CD14-positive monocyte (primary cell): Measurements from ENCODE around the gene SYCP1. TPM values are rescaled to one million over a fixed set of nuclear protein-coding genes. Genes with fewer than 3 reads are reported as not detected.

Experiments
- DNase-seq, 3 donors: peaks; one replicate each; pipeline ENCODE4 v3.0.0-alpha.2; 2011 to 2022
- H2AFZ ChIP-seq: 2 replicates; pipeline ENCODE4 v1.6.0; 2012; ENCODE audit warnings: mild to moderate bottlenecking, low read depth, low read length, inconsistent platforms; ENCODE audit not compliant: insufficient read depth, poor library complexity, severe bottlenecking
- H3K27ac ChIP-seq, 2 donors: 1 replicate in 1 of 2; 2 replicates in 1 of 2; pipeline ENCODE4 v1.5.1; 2012 to 2013; ENCODE audit warnings: low read length in 2 of 2, control low read depth in 1 of 2, inconsistent platforms in 1 of 2, low read depth in 1 of 2, mild to moderate bottlenecking in 1 of 2
- H3K27me3 ChIP-seq, 2 donors: one replicate each; pipeline versions ENCODE4 v1.6.0 to v1.6.1; 2011 to 2013; ENCODE audit warnings: low read length in 2 of 2; ENCODE audit not compliant: control insufficient read depth in 2 of 2, insufficient read depth in 2 of 2
- H3K36me3 ChIP-seq, 2 donors: replicated peaks in 1 of 2; 1 replicate in 1 of 2; 2 replicates in 1 of 2; pipeline versions ENCODE4 v1.5.1 to v1.6.1; 2012 to 2013; ENCODE audit warnings: low read length in 2 of 2, control low read depth in 1 of 2, inconsistent platforms in 1 of 2, mild to moderate bottlenecking in 1 of 2; ENCODE audit not compliant: insufficient read depth in 2 of 2, control insufficient read depth in 1 of 2
- H3K4me1 ChIP-seq, 2 donors: 1 replicate in 1 of 2; 2 replicates in 1 of 2; pipeline versions ENCODE4 v1.5.1 to v1.6.1; 2012 to 2013; ENCODE audit warnings: low read length in 2 of 2, control low read depth in 1 of 2, inconsistent platforms in 1 of 2, mild to moderate bottlenecking in 1 of 2, moderate library complexity in 1 of 2; ENCODE audit not compliant: insufficient read depth in 2 of 2, control insufficient read depth in 1 of 2
- H3K4me2 ChIP-seq: replicated peaks from 2 replicates; pipeline ENCODE3; 2012; ENCODE audit warnings: low read length, moderate library complexity, mild to moderate bottlenecking; ENCODE audit not compliant: poor library complexity, severe bottlenecking; ENCODE audit errors: extremely low read depth
- H3K4me3 ChIP-seq, 3 experiments: fragments of 200-600 bp in 1 of 3; sonication (generic) in 1 of 3; replicated peaks in 1 of 3; 1 replicate in 2 of 3; 2 replicates in 1 of 3; pipeline ENCODE4 v1.5.1; 2011 to 2013; ENCODE audit warnings: low read length in 3 of 3, mild to moderate bottlenecking in 3 of 3, control low read depth in 2 of 3, low read depth in 2 of 3, inconsistent platforms in 1 of 3, moderate library complexity in 1 of 3
- H3K79me2 ChIP-seq: 2 replicates; pipeline ENCODE4 v1.6.0; 2012; ENCODE audit warnings: mild to moderate bottlenecking, control low read depth, inconsistent platforms, low read length, moderate library complexity; ENCODE audit not compliant: insufficient read depth
- H3K9ac ChIP-seq: 2 replicates; pipeline ENCODE4 v1.6.0; 2017; ENCODE audit warnings: low read length, mild to moderate bottlenecking; ENCODE audit not compliant: insufficient read depth, poor library complexity, severe bottlenecking
- H3K9me3 ChIP-seq, 2 donors: replicated peaks in 1 of 2; 1 replicate in 1 of 2; 2 replicates in 1 of 2; pipeline versions ENCODE4 v1.5.1 to v1.6.1; 2012 to 2013; ENCODE audit warnings: low read length in 2 of 2, control low read depth in 1 of 2; ENCODE audit not compliant: control insufficient read depth in 1 of 2, insufficient read depth in 1 of 2
- H4K20me1 ChIP-seq: 2 replicates; pipeline ENCODE4 v1.6.0; 2012; ENCODE audit warnings: mild to moderate bottlenecking, low read length, control low read depth, moderate library complexity; ENCODE audit not compliant: insufficient read depth
- H3K27ac Mint-ChIP-seq, 7 donors: one replicate each; pipeline ENCODE4 v1.8.0; 2020; ENCODE audit warnings: mild to moderate bottlenecking in 7 of 7, mixed read lengths in 7 of 7, moderate library complexity in 6 of 7, inconsistent platforms in 2 of 7
- H3K27me3 Mint-ChIP-seq, 3 donors: one replicate each; pipeline ENCODE4 v1.8.0; 2021 to 2022; ENCODE audit warnings: low read depth in 3 of 3, mild to moderate bottlenecking in 3 of 3, mixed read lengths in 3 of 3, moderate library complexity in 3 of 3, inconsistent platforms in 1 of 3
- H3K36me3 Mint-ChIP-seq, 2 donors: one replicate each; pipeline ENCODE4 v1.8.0; 2020; ENCODE audit warnings: mixed read lengths in 2 of 2, inconsistent platforms in 1 of 2, mild to moderate bottlenecking in 1 of 2
- H3K4me1 Mint-ChIP-seq: one replicate; pipeline ENCODE4 v1.8.0; 2020; ENCODE audit warnings: mild to moderate bottlenecking, mixed read lengths
- H3K4me3 Mint-ChIP-seq, 2 donors: one replicate each; pipeline ENCODE4 v1.8.0; 2020; ENCODE audit warnings: mild to moderate bottlenecking in 2 of 2, mixed read lengths in 2 of 2, moderate library complexity in 1 of 2
- H3K9me3 Mint-ChIP-seq, 7 donors: one replicate each; pipeline ENCODE4 v1.8.0; 2020 to 2022; ENCODE audit warnings: mixed read lengths in 7 of 7, mild to moderate bottlenecking in 6 of 7, moderate library complexity in 6 of 7, inconsistent platforms in 2 of 7
- WGBS: methylation state at CpG from one replicate; pipeline ENCODE4 v1.1.5; 2013; ENCODE audit warnings: missing lambda C conversion rate; ENCODE audit not compliant: insufficient coverage; 5-methylcytosine and 5-hydroxymethylcytosine counted together
- intact Hi-C, 2 donors: fragments of 100-400 bp; cut with micrococcal nuclease; formaldehyde crosslinking; loops; one replicate each; pipeline versions ENCODE4 v1.15.0 to v1.15.1; 2023
- polyA plus RNA-seq, 3 donors: library from polyadenylated mRNA; depleted of rRNA in 1 of 3; unstranded in 2 of 3; stranded (reverse) in 1 of 3; fragments of 300-500 nt in 2 of 3; fragments of >200 nt in 1 of 3; fragmentation: Illumina TruSeq in 2 of 3; gene quantifications; 1 replicate in 2 of 3; 2 replicates in 1 of 3; pipeline ENCODE4 v1.2.3, GENCODE V29; 2012 to 2021
- TF ChIP-seq, protein P1 (sequence below): fragments of 200-600 bp; IDR thresholded peaks from one replicate; pipeline ENCODE4 v1.8.0; 2022; ENCODE audit warnings: antibody characterized with exemption, mild to moderate bottlenecking

Gene SYCP1
- polyA plus RNA-seq, 3 donors: not detected

DNA sequence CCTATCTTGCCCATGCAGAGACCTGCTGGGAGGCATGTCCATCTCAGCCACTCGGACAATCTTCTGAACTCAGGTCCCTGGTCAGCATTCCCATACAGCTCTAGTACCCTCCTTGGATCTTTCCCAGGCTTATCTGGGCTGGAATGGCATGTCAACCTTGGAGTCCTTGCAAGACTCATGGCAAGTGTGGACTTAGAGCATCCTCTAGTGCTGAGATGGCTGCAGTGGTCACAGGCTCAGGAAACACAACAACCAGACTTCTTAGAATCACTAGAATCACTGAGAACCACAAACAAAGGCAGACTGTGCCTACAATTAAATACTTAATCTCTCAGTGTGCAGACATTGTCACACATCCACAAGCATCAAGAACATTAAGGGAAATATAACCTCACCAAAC is 101.9 kb downstream of the SYCP1 start:
- Histone ChIP-seq H3K9me3 (no peaks in the 10 kb centered on the region), H3K79me2 (no peaks in the 10 kb centered on the region), H3K36me3 (no peaks in the 10 kb centered on the region), H3K27me3 (peaks cover 0 to 4% of the 10 kb centered on the region in 2 donors), H3K9ac (no peak overlapping the region), H3K4me3 (no peak overlapping the region), H3K27ac (no peak overlapping the region), H2AFZ (no peak overlapping the region), H3K4me2 (no peak overlapping the region), H4K20me1 (no peaks in the 10 kb centered on the region), H3K4me1 (no peaks in the 10 kb centered on the region)
- no peaks in the 10 kb centered on the region for H3K36me3 Mint-ChIP-seq
- peaks cover 3% of the 10 kb centered on the region for H3K4me1 Mint-ChIP-seq
- H3K27me3 Mint-ChIP-seq: peaks cover 2 to 6% (median 6%) of the 10 kb centered on the region in 3 donors
- intact Hi-C loops: no loop called here
- no peak overlapping the region for H3K4me3 Mint-ChIP-seq
- no peak overlapping the region for H3K27ac Mint-ChIP-seq
- H3K9me3 Mint-ChIP-seq: peaks cover 0 to 5% (median under 1%) of the 10 kb centered on the region in 7 donors
- 92% methylated on average over 1 of the region's 1 CpG for WGBS
- TF ChIP-seq, protein P1, sequence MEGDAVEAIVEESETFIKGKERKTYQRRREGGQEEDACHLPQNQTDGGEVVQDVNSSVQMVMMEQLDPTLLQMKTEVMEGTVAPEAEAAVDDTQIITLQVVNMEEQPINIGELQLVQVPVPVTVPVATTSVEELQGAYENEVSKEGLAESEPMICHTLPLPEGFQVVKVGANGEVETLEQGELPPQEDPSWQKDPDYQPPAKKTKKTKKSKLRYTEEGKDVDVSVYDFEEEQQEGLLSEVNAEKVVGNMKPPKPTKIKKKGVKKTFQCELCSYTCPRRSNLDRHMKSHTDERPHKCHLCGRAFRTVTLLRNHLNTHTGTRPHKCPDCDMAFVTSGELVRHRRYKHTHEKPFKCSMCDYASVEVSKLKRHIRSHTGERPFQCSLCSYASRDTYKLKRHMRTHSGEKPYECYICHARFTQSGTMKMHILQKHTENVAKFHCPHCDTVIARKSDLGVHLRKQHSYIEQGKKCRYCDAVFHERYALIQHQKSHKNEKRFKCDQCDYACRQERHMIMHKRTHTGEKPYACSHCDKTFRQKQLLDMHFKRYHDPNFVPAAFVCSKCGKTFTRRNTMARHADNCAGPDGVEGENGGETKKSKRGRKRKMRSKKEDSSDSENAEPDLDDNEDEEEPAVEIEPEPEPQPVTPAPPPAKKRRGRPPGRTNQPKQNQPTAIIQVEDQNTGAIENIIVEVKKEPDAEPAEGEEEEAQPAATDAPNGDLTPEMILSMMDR: no peak
- DNase-seq: no peak

DNA sequence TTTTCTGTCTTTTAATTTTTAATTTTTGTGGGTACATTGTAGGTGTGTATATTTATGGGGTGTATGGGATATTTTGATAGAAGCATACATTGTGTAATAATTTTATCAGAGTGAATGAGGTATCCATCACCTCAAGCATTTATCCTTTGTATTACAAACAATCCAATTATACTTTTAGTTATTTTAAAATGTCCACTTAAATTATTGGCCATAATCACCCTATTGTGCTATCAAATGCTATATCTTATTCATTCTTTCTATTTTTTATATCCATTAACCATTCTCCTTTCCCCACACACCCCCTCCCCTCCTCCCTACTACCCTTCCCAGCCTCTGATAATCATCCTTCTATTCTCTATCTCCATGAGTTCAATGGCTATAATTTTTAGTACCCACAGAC is 104.8 kb downstream of the SYCP1 start:
- H4K20me1 ChIP-seq: no peaks in the 10 kb centered on the region
- Mint-ChIP-seq H3K27ac (no peak overlapping the region), H3K4me3 (no peak overlapping the region), H3K9me3 (peaks cover 0 to 8% (median 3%) of the 10 kb centered on the region in 7 donors), H3K27me3 (peaks cover 2 to 8% (median 6%) of the 10 kb centered on the region in 3 donors), H3K4me1 (peaks cover 3% of the 10 kb centered on the region), H3K36me3 (no peaks in the 10 kb centered on the region)
- no peaks in the 10 kb centered on the region for H3K36me3 ChIP-seq
- no peaks in the 10 kb centered on the region for H3K79me2 ChIP-seq
- DNase-seq: no peak
- H3K4me2 ChIP-seq: no peak overlapping the region
- H3K27ac ChIP-seq: no peak overlapping the region
- TF ChIP-seq, protein P1: no peak
- peaks cover 0 to 4% of the 10 kb centered on the region in 2 donors for H3K27me3 ChIP-seq
- no peak overlapping the region for H3K9ac ChIP-seq
- H3K4me1 ChIP-seq: no peaks in the 10 kb centered on the region
- intact Hi-C loops: no loop called here
- no peak overlapping the region for H2AFZ ChIP-seq
- no peak overlapping the region for H3K4me3 ChIP-seq
- H3K9me3 ChIP-seq: no peaks in the 10 kb centered on the region
